Natural killer cell treated with Interleukin-12 subunit alpha and Interleukin-12 subunit beta and Interleukin-15 and Interleukin-18, amount 100 ng/mL, for 72 hours (primary cell): ENCODE data around the gene SPTBN1. TPM values are rescaled to one million over a fixed set of nuclear protein-coding genes. Genes with fewer than 3 reads are reported as not detected.

ENCODE experiments used
- ATAC-seq, 2 donors: fragments of 150-1000 bp; cut with Tn5 transposase in 1 of 2; sonication (Bioruptor Pico), chemical (Tn5 transposase) in 1 of 2; 2 replicates each; pipeline ENCODE4 v1.10.0; 2021
- DNase-seq: peaks from one replicate; pipeline ENCODE4 v3.0.0; 2022; ENCODE audit warnings: low spot score
- H3K27ac Mint-ChIP-seq, 2 donors: 1 replicate in 1 of 2; 2 replicates in 1 of 2; pipeline ENCODE4 v1.8.0; 2022; ENCODE audit warnings: mixed read lengths in 2 of 2, mild to moderate bottlenecking in 1 of 2, moderate library complexity in 1 of 2
- H3K27me3 Mint-ChIP-seq, 2 donors: 1 replicate in 1 of 2; 2 replicates in 1 of 2; pipeline ENCODE4 v1.8.0; 2022; ENCODE audit warnings: mixed read lengths in 2 of 2
- H3K36me3 Mint-ChIP-seq: one replicate; pipeline ENCODE4 v1.8.0; 2022; ENCODE audit warnings: mixed read lengths
- H3K4me1 Mint-ChIP-seq, 2 donors: 1 replicate in 1 of 2; 2 replicates in 1 of 2; pipeline ENCODE4 v1.8.0; 2022; ENCODE audit warnings: low read depth in 2 of 2, mixed read lengths in 2 of 2, mild to moderate bottlenecking in 1 of 2
- H3K4me3 Mint-ChIP-seq: one replicate; pipeline ENCODE4 v1.8.0; 2022; ENCODE audit warnings: mixed read lengths
- H3K9me3 Mint-ChIP-seq: 2 replicates; pipeline ENCODE4 v1.8.0; 2022; ENCODE audit warnings: mixed read lengths
- total RNA-seq, 2 donors: library from RNA; stranded (reverse); gene quantifications; one replicate each; pipeline ENCODE4 v1.2.3, GENCODE V29; 2022

Gene SPTBN1
- total RNA-seq, 2 donors from 2014 or later, result 39.1 to 41.8 TPM

GRCh38 chr2:54644236-54644635 lies 188.1 kb downstream of the SPTBN1 start:
- Mint-ChIP-seq H3K9me3 (no peaks in the 10 kb centered on the region), H3K27ac (no peak overlapping the region), H3K36me3 (peaks cover 10% of the 10 kb centered on the region), H3K4me3 (no peak overlapping the region), H3K27me3 (no peaks in the 10 kb centered on the region), H3K4me1 (peaks cover 0 to 4% of the 10 kb centered on the region in 2 donors)
- ATAC-seq, result no peak
- no peak for DNase-seq

- Mint-ChIP-seq H3K4me3 (no peak overlapping the region), H3K27ac (no peak overlapping the region), H3K27me3 (no peaks in the 10 kb centered on the region), H3K9me3 (no peaks in the 10 kb centered on the region), H3K36me3 (peaks cover 10% of the 10 kb centered on the region), H3K4me1 (no peaks in the 10 kb centered on the region)
- ATAC-seq, result no peak
- no peak for DNase-seq
These were observed 190.2 kb downstream of the SPTBN1 start for GRCh38 chr2:54646170-54646927.

- ATAC-seq (no peak), DNase-seq (no peak)
- Mint-ChIP-seq H3K4me3 (no peak overlapping the region), H3K27me3 (no peaks in the 10 kb centered on the region), H3K9me3 (no peaks in the 10 kb centered on the region), H3K4me1 (peaks cover 4 to 5% of the 10 kb centered on the region in 2 donors), H3K27ac (no peak overlapping the region), H3K36me3 (peaks cover 14% of the 10 kb centered on the region)
These were observed 192.1 kb downstream of the SPTBN1 start for GRCh38 chr2:54648256-54648655.

GRCh38 chr2:54649191-54649590 lies 193.1 kb downstream of the SPTBN1 start:
- H3K27ac Mint-ChIP-seq, result no peak overlapping the region
- no peaks in the 10 kb centered on the region for H3K9me3 Mint-ChIP-seq

GRCh38 chr2:54649633-54650032 lies 193.5 kb downstream of the SPTBN1 start:
- H3K36me3 Mint-ChIP-seq, result peaks cover 14% of the 10 kb centered on the region
- ATAC-seq, result no peak

More at GRCh38 chr2:54649191-54649590, 193.1 kb downstream of the SPTBN1 start:
- ATAC-seq (no peak), DNase-seq (no peak)
- Mint-ChIP-seq H3K4me3 (no peak overlapping the region), H3K36me3 (peaks cover 14% of the 10 kb centered on the region), H3K4me1 (peaks cover 4 to 5% of the 10 kb centered on the region in 2 donors), H3K27me3 (no peaks in the 10 kb centered on the region)

GRCh38 chr2:54650612-54651011 lies 194.5 kb downstream of the SPTBN1 start:
- Mint-ChIP-seq H3K9me3 (no peaks in the 10 kb centered on the region), H3K27me3 (no peaks in the 10 kb centered on the region), H3K4me3 (no peak overlapping the region), H3K27ac (no peak overlapping the region), H3K4me1 (peaks cover 4 to 5% of the 10 kb centered on the region in 2 donors), H3K36me3 (peaks cover 10% of the 10 kb centered on the region)
- ATAC-seq, result no peak
- DNase-seq, result no peak

More at GRCh38 chr2:54649633-54650032, 193.5 kb downstream of the SPTBN1 start:
- H3K4me1 Mint-ChIP-seq, result peaks cover 4 to 5% of the 10 kb centered on the region in 2 donors
- H3K27me3 Mint-ChIP-seq, result no peaks in the 10 kb centered on the region
- H3K9me3 Mint-ChIP-seq, result no peaks in the 10 kb centered on the region
- no peak overlapping the region for H3K4me3 Mint-ChIP-seq
- DNase-seq, result no peak
- no peak overlapping the region for H3K27ac Mint-ChIP-seq

- Mint-ChIP-seq H3K27me3 (no peaks in the 10 kb centered on the region), H3K4me3 (no peak overlapping the region), H3K4me1 (peaks cover 4 to 5% of the 10 kb centered on the region in 2 donors), H3K27ac (no peak overlapping the region), H3K36me3 (peaks cover 10% of the 10 kb centered on the region), H3K9me3 (no peaks in the 10 kb centered on the region)
- DNase-seq (no peak), ATAC-seq (no peak)
These were observed 195.2 kb downstream of the SPTBN1 start for GRCh38 chr2:54651291-54651690.

- H3K27me3 Mint-ChIP-seq, result no peaks in the 10 kb centered on the region
- peak in 1 of 2 donors; percentile 49 for ATAC-seq
- peak overlapping the region in 1 of 2 donors; percentile 53 for H3K27ac Mint-ChIP-seq
These were observed 196.4 kb downstream of the SPTBN1 start for GRCh38 chr2:54652540-54652939.

GRCh38 chr2:54653572-54654204 lies 197.6 kb downstream of the SPTBN1 start:
- peaks cover 9% of the 10 kb centered on the region for H3K36me3 Mint-ChIP-seq
- DNase-seq (no peak), ATAC-seq (no peak)
- no peaks in the 10 kb centered on the region for H3K27me3 Mint-ChIP-seq
- no peak overlapping the region for H3K27ac Mint-ChIP-seq
- peaks cover 12 to 17% of the 10 kb centered on the region in 2 donors for H3K4me1 Mint-ChIP-seq
- no peaks in the 10 kb centered on the region for H3K9me3 Mint-ChIP-seq
- H3K4me3 Mint-ChIP-seq, result no peak overlapping the region

More at GRCh38 chr2:54652540-54652939, 196.4 kb downstream of the SPTBN1 start:
- H3K4me3 Mint-ChIP-seq, result no peak overlapping the region
- H3K9me3 Mint-ChIP-seq, result no peaks in the 10 kb centered on the region
- peaks cover 10% of the 10 kb centered on the region for H3K36me3 Mint-ChIP-seq
- H3K4me1 Mint-ChIP-seq, result peaks cover 5% of the 10 kb centered on the region in 2 donors
- DNase-seq, result no peak

GRCh38 chr2:54655046-54655809 lies 199.1 kb downstream of the SPTBN1 start:
- ATAC-seq (no peak), DNase-seq (no peak)
- H3K4me3 Mint-ChIP-seq, result no peak overlapping the region
- peaks cover 12% of the 10 kb centered on the region for H3K36me3 Mint-ChIP-seq
- H3K9me3 Mint-ChIP-seq, result no peaks in the 10 kb centered on the region
- H3K4me1 Mint-ChIP-seq, result peaks cover 12 to 21% of the 10 kb centered on the region in 2 donors
- no peak overlapping the region for H3K27ac Mint-ChIP-seq
- no peaks in the 10 kb centered on the region for H3K27me3 Mint-ChIP-seq

- peaks cover 12 to 21% of the 10 kb centered on the region in 2 donors for H3K4me1 Mint-ChIP-seq
- no peak overlapping the region for H3K27ac Mint-ChIP-seq
- no peaks in the 10 kb centered on the region for H3K9me3 Mint-ChIP-seq
- H3K27me3 Mint-ChIP-seq, result no peaks in the 10 kb centered on the region
- H3K36me3 Mint-ChIP-seq, result peaks cover 13% of the 10 kb centered on the region
- no peak overlapping the region for H3K4me3 Mint-ChIP-seq
- no peak for ATAC-seq
- no peak for DNase-seq
These were observed 200.7 kb downstream of the SPTBN1 start for GRCh38 chr2:54656863-54657262.

- ATAC-seq (peak; percentile 63 to 75), DNase-seq (peak; percentile 65)
- peaks cover 9 to 16% of the 10 kb centered on the region in 2 donors for H3K4me1 Mint-ChIP-seq
- no peak overlapping the region for H3K4me3 Mint-ChIP-seq
- no peaks in the 10 kb centered on the region for H3K27me3 Mint-ChIP-seq
- peak overlapping the region in 1 of 2 donors; percentile 12 for H3K27ac Mint-ChIP-seq
- H3K36me3 Mint-ChIP-seq, result peaks cover 12% of the 10 kb centered on the region
- no peaks in the 10 kb centered on the region for H3K9me3 Mint-ChIP-seq
These were observed 201.5 kb downstream of the SPTBN1 start for GRCh38 chr2:54657664-54658083.

GRCh38 chr2:54658564-54659071 lies 202.5 kb downstream of the SPTBN1 start:
- ATAC-seq, result peak in 1 of 2 donors; percentile 83
- no peak overlapping the region for H3K4me3 Mint-ChIP-seq
- no peaks in the 10 kb centered on the region for H3K27me3 Mint-ChIP-seq
- peak overlapping the region in 1 of 2 donors; percentile 12 for H3K27ac Mint-ChIP-seq
- H3K4me1 Mint-ChIP-seq, result peaks cover 7 to 16% of the 10 kb centered on the region in 2 donors
- no peaks in the 10 kb centered on the region for H3K9me3 Mint-ChIP-seq
- peaks cover 14% of the 10 kb centered on the region for H3K36me3 Mint-ChIP-seq
- DNase-seq, result no peak
